ENCODE measurements around the gene MIEN1.
"Not testable (repeated sequence)": the region's sequence is repeated elsewhere in the genome, so short reads cannot be mapped to it uniquely, and the experiment has no call there.

Gene MIEN1

DNA sequence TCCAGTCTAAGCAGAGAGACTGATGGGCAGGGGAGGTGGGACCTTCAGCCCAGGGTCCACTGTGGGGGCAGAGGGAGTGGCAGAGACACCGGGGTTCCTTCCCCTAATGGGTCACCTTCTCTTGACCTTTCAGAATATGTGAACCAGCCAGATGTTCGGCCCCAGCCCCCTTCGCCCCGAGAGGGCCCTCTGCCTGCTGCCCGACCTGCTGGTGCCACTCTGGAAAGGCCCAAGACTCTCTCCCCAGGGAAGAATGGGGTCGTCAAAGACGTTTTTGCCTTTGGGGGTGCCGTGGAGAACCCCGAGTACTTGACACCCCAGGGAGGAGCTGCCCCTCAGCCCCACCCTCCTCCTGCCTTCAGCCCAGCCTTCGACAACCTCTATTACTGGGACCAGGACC, 2.8 kb downstream of the MIEN1 start:
- Histone ChIP-seq H3K36me3 (ENCODE audit: insufficient read depth, insufficient read length, low read length) (peaks cover 64% of the 10 kb centered on the region), H3K9me3 (ENCODE audit: insufficient read depth, low read length) (no peaks in the 10 kb centered on the region), H3K4me1 (ENCODE audit: insufficient read depth, insufficient read length) (peaks cover 9% of the 10 kb centered on the region), H3K27me3 (ENCODE audit: insufficient read depth, insufficient read length) (no peaks in the 10 kb centered on the region), H3K4me3 (ENCODE audit: insufficient read length, low read depth) (no peak overlapping the region), H3K9ac (ENCODE audit: insufficient read length, low read depth) (no peak overlapping the region)
- DNase-seq (ENCODE audit: low read depth, low spot score), result no peak
- TF ChIP-seq SUZ12 (IDR thresholded peaks at IDR 0.05; ENCODE audit: extremely low read depth, insufficient read depth, insufficient read length), result no peak

GRCh38 chr17:39726617-39727016, 3.7 kb downstream of the MIEN1 start:
- H3K36me3 ChIP-seq (ENCODE audit: insufficient read depth, insufficient read length, low read length), result peaks cover 70% of the 10 kb centered on the region
- no peaks in the 10 kb centered on the region for H3K9me3 ChIP-seq (ENCODE audit: insufficient read depth, low read length)
- no peak overlapping the region for H3K4me3 ChIP-seq (ENCODE audit: insufficient read length, low read depth)
- DNase-seq (ENCODE audit: low read depth, low spot score), result no peak
- H3K9ac ChIP-seq (ENCODE audit: insufficient read length, low read depth), result no peak overlapping the region
- H3K4me1 ChIP-seq (ENCODE audit: insufficient read depth, insufficient read length), result peaks cover 9% of the 10 kb centered on the region
- no peak for TF ChIP-seq ZNF274 (IDR thresholded peaks at IDR 0.05; ENCODE audit: low read depth, low read length)
- no peak for TF ChIP-seq SUZ12 (IDR thresholded peaks at IDR 0.05; ENCODE audit: extremely low read depth, insufficient read depth, insufficient read length)
- TF ChIP-seq YY1 (IDR thresholded peaks at IDR 0.05; ENCODE audit: insufficient read depth, insufficient read length), result no peak
- H3K27me3 ChIP-seq (ENCODE audit: insufficient read depth, insufficient read length), result no peaks in the 10 kb centered on the region

- not testable (repeated sequence) for H3K27me3 ChIP-seq (ENCODE audit: insufficient read depth, insufficient read length); DNase-seq (ENCODE audit: low read depth, low spot score); H3K9ac ChIP-seq (ENCODE audit: insufficient read length, low read depth); H3K4me3 ChIP-seq (ENCODE audit: insufficient read length, low read depth); H3K9me3 ChIP-seq (ENCODE audit: insufficient read depth, low read length); H3K4me1 ChIP-seq (ENCODE audit: insufficient read depth, insufficient read length)
- H3K36me3 ChIP-seq (ENCODE audit: insufficient read depth, insufficient read length, low read length), result peaks cover 74% of the 10 kb centered on the region
Observed at GRCh38 chr17:39725923-39726322, 4.4 kb downstream of the MIEN1 start.

- Histone ChIP-seq H3K27me3 (ENCODE audit: insufficient read depth, insufficient read length) (no peaks in the 10 kb centered on the region), H3K4me1 (ENCODE audit: insufficient read depth, insufficient read length) (peaks cover 9% of the 10 kb centered on the region), H3K36me3 (ENCODE audit: insufficient read depth, insufficient read length, low read length) (peaks cover 83% of the 10 kb centered on the region), H3K9me3 (ENCODE audit: insufficient read depth, low read length) (no peaks in the 10 kb centered on the region), H3K9ac (ENCODE audit: insufficient read length, low read depth) (no peak overlapping the region), H3K4me3 (ENCODE audit: insufficient read length, low read depth) (no peak overlapping the region)
- DNase-seq (ENCODE audit: low read depth, low spot score), result no peak
- no peak for TF ChIP-seq YY1 (IDR thresholded peaks at IDR 0.05; ENCODE audit: insufficient read depth, insufficient read length)
- no peak for TF ChIP-seq SUZ12 (IDR thresholded peaks at IDR 0.05; ENCODE audit: extremely low read depth, insufficient read depth, insufficient read length)
- no peak for TF ChIP-seq ZNF274 (IDR thresholded peaks at IDR 0.05; ENCODE audit: low read depth, low read length)
Observed at GRCh38 chr17:39724731-39725130, 5.6 kb downstream of the MIEN1 start.

DNA sequence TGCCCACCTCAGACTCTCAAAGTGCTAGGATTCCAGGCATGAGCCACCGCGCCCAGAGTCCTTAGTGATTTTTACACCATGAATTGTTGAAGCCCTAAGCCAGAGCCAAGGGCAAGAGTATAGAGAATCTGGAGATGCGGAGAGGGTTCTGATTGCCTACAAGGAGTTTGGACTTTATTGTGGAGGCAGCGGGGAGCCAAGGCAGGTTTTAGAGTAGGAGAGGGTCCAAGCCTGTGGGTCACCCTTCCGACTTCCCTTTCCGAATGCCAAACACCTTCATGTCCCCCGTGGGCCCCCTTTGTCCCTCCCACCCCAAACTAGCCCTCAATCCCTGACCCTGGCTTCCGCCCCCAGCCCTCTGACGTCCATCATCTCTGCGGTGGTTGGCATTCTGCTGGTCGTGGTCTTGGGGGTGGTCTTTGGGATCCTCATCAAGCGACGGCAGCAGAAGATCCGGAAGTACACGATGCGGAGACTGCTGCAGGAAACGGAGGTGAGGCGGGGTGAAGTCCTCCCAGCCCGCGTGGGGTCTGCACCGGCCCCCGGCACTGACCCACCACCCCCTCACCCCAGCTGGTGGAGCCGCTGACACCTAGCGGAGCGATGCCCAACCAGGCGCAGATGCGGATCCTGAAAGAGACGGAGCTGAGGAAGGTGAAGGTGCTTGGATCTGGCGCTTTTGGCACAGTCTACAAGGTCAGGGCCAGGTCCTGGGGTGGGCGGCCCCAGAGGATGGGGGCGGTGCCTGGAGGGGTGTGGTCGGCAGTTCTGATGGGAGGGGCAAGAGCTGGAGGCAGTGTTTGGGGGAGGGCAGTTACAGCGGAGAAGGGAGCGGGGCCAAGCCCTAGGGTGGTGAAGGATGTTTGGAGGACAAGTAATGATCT, 7.1 kb downstream of the MIEN1 start:
- H3K4me3 ChIP-seq (ENCODE audit: insufficient read length, low read depth), result no peak overlapping the region
- no peaks in the 10 kb centered on the region for H3K27me3 ChIP-seq (ENCODE audit: insufficient read depth, insufficient read length)
- peak overlapping the region; percentile 57 for H3K9ac ChIP-seq (ENCODE audit: insufficient read length, low read depth)
- TF ChIP-seq YY1 (IDR thresholded peaks at IDR 0.05; ENCODE audit: insufficient read depth, insufficient read length) (no peak), ZNF274 (IDR thresholded peaks at IDR 0.05; ENCODE audit: low read depth, low read length) (no peak), SUZ12 (IDR thresholded peaks at IDR 0.05; ENCODE audit: extremely low read depth, insufficient read depth, insufficient read length) (no peak)
- H3K9me3 ChIP-seq (ENCODE audit: insufficient read depth, low read length), result no peaks in the 10 kb centered on the region
- DNase-seq (ENCODE audit: low read depth, low spot score), result no peak
- H3K4me1 ChIP-seq (ENCODE audit: insufficient read depth, insufficient read length), result peaks cover 9% of the 10 kb centered on the region
- H3K36me3 ChIP-seq (ENCODE audit: insufficient read depth, insufficient read length, low read length), result peaks cover 85% of the 10 kb centered on the region

GRCh38 chr17:39722104-39722503, 8.2 kb downstream of the MIEN1 start:
- no peaks in the 10 kb centered on the region for H3K9me3 ChIP-seq (ENCODE audit: insufficient read depth, low read length)
- H3K4me3 ChIP-seq (ENCODE audit: insufficient read length, low read depth), result no peak overlapping the region
- DNase-seq (ENCODE audit: low read depth, low spot score), result no peak
- H3K27me3 ChIP-seq (ENCODE audit: insufficient read depth, insufficient read length), result no peaks in the 10 kb centered on the region
- H3K4me1 ChIP-seq (ENCODE audit: insufficient read depth, insufficient read length), result peaks cover 9% of the 10 kb centered on the region
- no peak overlapping the region for H3K9ac ChIP-seq (ENCODE audit: insufficient read length, low read depth)
- H3K36me3 ChIP-seq (ENCODE audit: insufficient read depth, insufficient read length, low read length), result peaks cover 85% of the 10 kb centered on the region
- no peak for TF ChIP-seq ZNF274 (IDR thresholded peaks at IDR 0.05; ENCODE audit: low read depth, low read length)

- no peak for DNase-seq (ENCODE audit: low read depth, low spot score)
- peaks cover 11% of the 10 kb centered on the region for H3K4me1 ChIP-seq (ENCODE audit: insufficient read depth, insufficient read length)
- TF ChIP-seq ZNF274 (IDR thresholded peaks at IDR 0.05; ENCODE audit: low read depth, low read length) (no peak), SUZ12 (IDR thresholded peaks at IDR 0.05; ENCODE audit: extremely low read depth, insufficient read depth, insufficient read length) (no peak), YY1 (IDR thresholded peaks at IDR 0.05; ENCODE audit: insufficient read depth, insufficient read length) (no peak)
- H3K27me3 ChIP-seq (ENCODE audit: insufficient read depth, insufficient read length), result no peaks in the 10 kb centered on the region
- no peak overlapping the region for H3K4me3 ChIP-seq (ENCODE audit: insufficient read length, low read depth)
- no peaks in the 10 kb centered on the region for H3K9me3 ChIP-seq (ENCODE audit: insufficient read depth, low read length)
- no peak overlapping the region for H3K9ac ChIP-seq (ENCODE audit: insufficient read length, low read depth)
- peaks cover 84% of the 10 kb centered on the region for H3K36me3 ChIP-seq (ENCODE audit: insufficient read depth, insufficient read length, low read length)
Observed at GRCh38 chr17:39719563-39720355, 10.6 kb downstream of the MIEN1 start.
